HG03342 (cell line): ENCODE measurements around the gene KRT16.
"Not testable (repeated sequence)": the region's sequence is repeated elsewhere in the genome, so short reads cannot be mapped to it uniquely, and the experiment has no call there.

ENCODE experiments used
- ATAC-seq: cut with Tn5 transposase; IDR thresholded peaks from one replicate; pipeline ENCODE4 v1.9.1; 2021; ENCODE audit warnings: mild to moderate bottlenecking, moderate library complexity; ENCODE audit not compliant: unreplicated experiment

The KRT16 gene

GRCh38 chr17:41628621-41629255, 16.2 kb upstream of the KRT16 start:
- not testable (repeated sequence) for ATAC-seq

GRCh38 chr17:41628073-41628370, 15.5 kb upstream of the KRT16 start:
- not testable (repeated sequence) for ATAC-seq

- no peak for ATAC-seq
Measured at GRCh38 chr17:41627316-41628072, 14.9 kb upstream of the KRT16 start.

GRCh38 chr17:41626914-41627295, 14.3 kb upstream of the KRT16 start:
- ATAC-seq = not testable (repeated sequence)

GRCh38 chr17:41626028-41626913, 13.7 kb upstream of the KRT16 start:
- not testable (repeated sequence) for ATAC-seq

- ATAC-seq = no peak
Measured at GRCh38 chr17:41625602-41626001, 13.0 kb upstream of the KRT16 start.

- no peak for ATAC-seq
Measured at GRCh38 chr17:41624208-41625101, 11.9 kb upstream of the KRT16 start, which contains the start of gene KRT17. Gene KRT17 (minus strand): TSS chr17:41624575. CDS start chr17:41624509, 66 bp downstream.

- ATAC-seq = not testable (repeated sequence)
Measured at GRCh38 chr17:41623184-41623861, 10.8 kb upstream of the KRT16 start.

GRCh38 chr17:41622340-41623183, 10.0 kb upstream of the KRT16 start:
- not testable (repeated sequence) for ATAC-seq

GRCh38 chr17:41621916-41622315, 9.3 kb upstream of the KRT16 start:
- no peak for ATAC-seq

- not testable (repeated sequence) for ATAC-seq
Measured at GRCh38 chr17:41621435-41621817, 8.9 kb upstream of the KRT16 start.

- no peak for ATAC-seq
Measured at GRCh38 chr17:41620583-41621434, 8.2 kb upstream of the KRT16 start.

GRCh38 chr17:41619927-41620582, 7.5 kb upstream of the KRT16 start:
- ATAC-seq = not testable (repeated sequence)

- ATAC-seq = no peak
Measured at GRCh38 chr17:41619036-41619926, 6.7 kb upstream of the KRT16 start.

- no peak for ATAC-seq
Measured at GRCh38 chr17:41618341-41619035, 5.9 kb upstream of the KRT16 start.

GRCh38 chr17:41617698-41618097, 5.1 kb upstream of the KRT16 start:
- no peak for ATAC-seq
